22Rv1 (cell line): ENCODE data around the gene PRKAR1B.

ENCODE experiments used
- H3K27ac ChIP-seq: fragments of 450-650 bp; 2 replicates; pipeline ENCODE4 v1.5.1; 2017
- ZFX ChIP-seq: fragments of 450-650 bp; IDR thresholded peaks from 2 replicates; pipeline ENCODE4 v1.6.1; 2017; ENCODE audit warnings: antibody characterized with exemption, borderline replicate concordance
- TF ChIP-seq, protein P1 (sequence below): fragments of 450-650 bp; IDR thresholded peaks from 2 replicates; pipeline ENCODE4 v1.5.1; 2017; ENCODE audit warnings: mild to moderate bottlenecking

PRKAR1B gene

DNA sequence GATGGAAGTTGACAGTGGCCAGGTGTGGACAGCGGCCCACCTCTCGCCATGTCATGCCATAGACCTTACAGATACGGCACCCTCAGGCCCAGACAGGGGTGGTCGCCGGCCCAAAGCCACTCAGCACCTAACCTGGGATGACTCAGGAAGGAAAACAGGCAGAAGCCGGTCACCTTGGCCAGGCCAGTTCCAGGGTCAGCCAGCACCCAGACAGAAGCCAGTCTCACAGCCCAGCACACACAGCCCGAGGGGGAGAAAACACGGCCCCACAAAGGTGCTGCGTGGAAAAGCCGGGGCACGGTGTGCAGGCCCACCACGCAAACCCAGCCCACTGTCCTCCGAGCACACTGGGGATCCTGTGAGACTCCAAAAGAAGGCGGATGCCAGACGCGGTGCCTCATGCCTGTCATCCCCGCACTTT, 95.8 kb downstream of the PRKAR1B start:
- H3K27ac ChIP-seq: no peak overlapping the region
- no peak for TF ChIP-seq ZFX
- TF ChIP-seq, protein P1, sequence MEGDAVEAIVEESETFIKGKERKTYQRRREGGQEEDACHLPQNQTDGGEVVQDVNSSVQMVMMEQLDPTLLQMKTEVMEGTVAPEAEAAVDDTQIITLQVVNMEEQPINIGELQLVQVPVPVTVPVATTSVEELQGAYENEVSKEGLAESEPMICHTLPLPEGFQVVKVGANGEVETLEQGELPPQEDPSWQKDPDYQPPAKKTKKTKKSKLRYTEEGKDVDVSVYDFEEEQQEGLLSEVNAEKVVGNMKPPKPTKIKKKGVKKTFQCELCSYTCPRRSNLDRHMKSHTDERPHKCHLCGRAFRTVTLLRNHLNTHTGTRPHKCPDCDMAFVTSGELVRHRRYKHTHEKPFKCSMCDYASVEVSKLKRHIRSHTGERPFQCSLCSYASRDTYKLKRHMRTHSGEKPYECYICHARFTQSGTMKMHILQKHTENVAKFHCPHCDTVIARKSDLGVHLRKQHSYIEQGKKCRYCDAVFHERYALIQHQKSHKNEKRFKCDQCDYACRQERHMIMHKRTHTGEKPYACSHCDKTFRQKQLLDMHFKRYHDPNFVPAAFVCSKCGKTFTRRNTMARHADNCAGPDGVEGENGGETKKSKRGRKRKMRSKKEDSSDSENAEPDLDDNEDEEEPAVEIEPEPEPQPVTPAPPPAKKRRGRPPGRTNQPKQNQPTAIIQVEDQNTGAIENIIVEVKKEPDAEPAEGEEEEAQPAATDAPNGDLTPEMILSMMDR: no peak

DNA sequence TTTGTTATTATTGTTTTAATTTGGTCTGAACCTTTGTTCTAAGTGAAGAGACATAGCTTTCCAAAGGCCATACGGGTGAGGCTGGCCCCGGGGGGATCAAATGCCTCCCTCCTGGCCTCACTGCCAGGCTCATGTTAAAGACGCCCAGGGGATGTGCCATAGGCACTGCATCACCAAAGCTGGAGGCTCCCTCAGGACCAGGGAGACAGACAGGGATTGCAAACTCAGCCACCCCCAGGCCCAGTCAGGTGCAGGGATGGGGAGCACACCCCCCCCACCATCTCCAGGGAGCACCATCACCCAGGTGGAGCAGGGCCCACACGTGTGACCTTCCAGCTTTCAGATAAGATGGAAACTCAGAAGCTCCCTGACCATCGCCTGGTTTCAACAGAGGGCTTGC, 96.5 kb downstream of the PRKAR1B start:
- TF ChIP-seq ZFX: no peak
- TF ChIP-seq, protein P1: no peak
- H3K27ac ChIP-seq: no peak overlapping the region

DNA sequence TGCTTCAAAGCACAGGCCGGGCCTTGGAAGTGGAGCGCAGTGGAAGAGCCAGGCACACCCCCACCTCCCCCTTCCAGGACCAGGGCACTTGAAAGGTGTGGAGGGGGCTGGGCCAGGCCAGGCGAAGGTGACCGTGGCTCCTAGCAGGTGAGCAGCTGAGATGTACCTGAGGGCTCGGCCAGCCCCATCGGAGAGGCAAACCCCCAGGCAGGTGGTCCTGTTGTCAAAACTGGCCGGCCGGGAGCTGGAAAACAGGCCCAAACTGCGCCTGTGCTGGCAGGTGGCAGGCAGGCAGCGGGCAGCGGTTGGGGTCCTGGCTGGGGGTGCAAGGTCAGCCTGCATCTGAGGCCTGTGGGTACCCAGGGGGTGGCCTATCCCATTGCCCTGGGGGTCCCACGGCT, 97.0 kb downstream of the PRKAR1B start:
- TF ChIP-seq, protein P1: no peak
- TF ChIP-seq ZFX: no peak
- no peak overlapping the region for H3K27ac ChIP-seq

DNA sequence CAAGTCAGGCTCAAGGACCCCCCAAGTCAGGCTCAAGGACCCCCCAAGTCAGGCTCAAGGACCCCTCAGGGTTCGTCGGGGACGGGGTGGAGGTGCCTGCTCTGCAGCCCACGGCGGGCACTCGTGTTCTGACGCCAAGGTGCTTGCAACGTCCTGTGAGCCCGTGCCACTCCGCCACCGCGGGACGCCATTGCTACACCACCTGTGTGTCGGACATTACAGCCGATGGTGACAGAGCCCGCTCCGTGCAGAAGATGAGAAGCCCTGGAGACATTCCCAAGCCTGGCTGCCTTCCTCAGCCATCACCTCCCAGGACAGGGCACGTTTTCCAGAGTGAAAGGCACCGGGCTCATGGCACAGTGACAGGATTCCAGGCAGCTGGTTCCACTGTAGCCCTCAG, 98.3 kb downstream of the PRKAR1B start:
- TF ChIP-seq, protein P1: no peak

DNA sequence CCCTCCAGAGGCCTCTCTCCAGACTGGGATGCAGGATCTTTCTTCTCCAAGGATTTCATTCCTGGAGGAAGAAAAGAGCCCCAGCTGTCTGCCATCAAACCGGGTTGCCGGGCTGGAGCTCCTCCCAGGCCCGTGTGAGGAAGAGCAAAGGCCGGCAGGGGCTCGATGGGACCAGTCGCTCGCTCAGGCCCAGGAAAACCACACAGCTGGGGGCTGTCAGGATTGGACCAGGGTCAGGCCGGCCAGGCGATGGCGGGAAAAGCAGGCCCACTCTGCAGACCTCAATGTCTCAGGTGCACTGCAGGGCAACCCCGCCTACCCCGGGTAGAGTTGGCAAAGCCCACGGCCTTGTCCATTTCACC, 98.7 kb downstream of the PRKAR1B start:
- H3K27ac ChIP-seq: no peak overlapping the region
- TF ChIP-seq ZFX: no peak

More for the DNA sequence above, 98.3 kb downstream of the PRKAR1B start:
- H3K27ac ChIP-seq: no peak overlapping the region

DNA sequence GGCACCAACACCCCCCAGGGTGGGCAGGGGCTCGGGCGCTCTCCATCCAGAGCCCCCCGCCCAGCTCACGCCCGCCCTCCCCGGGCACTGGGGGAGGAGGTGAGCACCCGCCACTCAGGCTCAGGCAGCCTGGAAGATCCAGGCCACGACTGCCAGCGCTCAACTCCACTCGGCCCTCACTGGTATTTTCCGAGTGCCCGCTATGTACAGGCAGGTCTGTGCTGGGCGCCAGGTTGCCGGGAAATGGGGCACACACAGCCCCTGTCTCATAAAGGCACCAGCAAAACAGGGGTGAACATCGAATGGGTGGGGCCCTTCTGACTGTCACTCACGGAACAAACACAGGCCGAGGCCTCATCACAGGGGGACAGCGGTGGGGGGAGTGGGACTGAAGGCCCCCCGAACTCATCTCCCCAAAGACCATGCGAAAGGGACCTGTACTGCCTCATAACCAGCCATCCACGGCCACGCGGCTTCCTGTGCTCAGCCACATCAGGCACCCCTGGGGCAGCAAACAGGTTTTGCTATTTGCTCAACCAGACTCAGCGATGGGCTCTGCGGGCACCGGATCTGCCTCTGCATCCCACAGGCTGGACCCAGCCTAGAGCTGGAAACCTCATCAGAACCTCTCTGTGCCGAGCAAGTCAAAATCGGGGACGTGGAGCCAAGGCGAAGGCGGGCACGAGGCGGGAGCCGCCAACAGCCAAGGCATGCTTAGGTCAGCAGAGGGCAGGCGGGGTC, 99.2 kb downstream of the PRKAR1B start:
- TF ChIP-seq, protein P1: no peak
- no peak for TF ChIP-seq ZFX

DNA sequence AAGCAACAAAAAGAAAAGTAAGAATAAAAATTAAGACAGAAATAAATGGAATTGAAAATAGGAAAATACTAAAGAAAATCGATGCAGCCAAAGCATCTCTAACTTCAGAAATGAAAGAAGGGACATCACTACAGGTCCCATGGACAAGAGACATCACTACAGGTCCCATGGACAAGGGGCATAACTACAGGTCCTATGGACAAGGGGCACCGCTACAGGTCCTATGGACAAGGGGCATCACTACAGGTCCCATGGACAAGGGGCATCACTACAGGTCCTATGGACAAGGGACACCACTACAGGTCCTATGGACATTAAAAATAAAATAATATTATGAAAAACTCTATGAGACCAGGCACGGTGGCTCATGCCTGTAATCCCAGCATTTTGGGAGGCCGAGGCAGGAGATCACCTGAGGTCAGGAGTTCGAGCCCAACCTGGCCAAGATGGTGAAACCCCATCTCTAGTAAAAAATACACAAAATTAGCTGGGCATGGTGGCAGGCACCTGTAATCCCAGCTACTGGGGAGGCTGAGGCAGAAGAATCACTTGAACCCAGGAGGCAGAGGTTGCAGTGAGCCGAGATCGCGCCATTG, 101.6 kb downstream of the PRKAR1B start:
- no peak overlapping the region for H3K27ac ChIP-seq
- no peak for TF ChIP-seq ZFX
- TF ChIP-seq, protein P1: no peak

More for the DNA sequence above, 99.2 kb downstream of the PRKAR1B start:
- H3K27ac ChIP-seq: no peak overlapping the region

DNA sequence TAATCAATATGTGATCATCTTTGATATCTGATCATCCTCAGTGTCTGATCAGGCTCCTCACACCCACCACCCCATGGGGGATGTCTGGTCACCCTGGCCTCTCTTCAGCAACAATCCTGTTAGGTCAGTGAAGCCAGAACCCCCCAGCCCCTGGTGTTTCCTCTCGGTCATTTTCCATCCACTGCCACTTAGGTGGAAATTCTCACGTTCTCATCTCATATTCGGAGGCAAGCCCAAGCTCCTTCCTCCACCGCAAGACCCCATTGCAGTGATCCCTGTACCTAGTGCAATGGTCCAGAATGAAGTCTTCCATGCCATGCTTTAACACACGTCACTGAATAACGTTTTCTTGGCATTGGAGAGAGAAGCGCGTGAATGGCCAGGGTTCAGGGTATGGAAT, 103.6 kb downstream of the PRKAR1B start:
- no peak overlapping the region for H3K27ac ChIP-seq
- TF ChIP-seq, protein P1: no peak
- no peak for TF ChIP-seq ZFX
